SH-SY5Y (cell line): ENCODE measurements around the gene RNF112.

ENCODE experiments used
- GATA2 ChIP-seq: IDR thresholded peaks from 2 replicates; pipeline ENCODE4 v1.6.1; 2011; ENCODE audit warnings: mild to moderate bottlenecking, low read depth, low read length
- GATA3 ChIP-seq: IDR thresholded peaks from 2 replicates; pipeline ENCODE4 v1.6.1; 2011; ENCODE audit warnings: low read depth, mild to moderate bottlenecking, low read length, moderate library complexity

- TF ChIP-seq GATA2 (no peak), GATA3 (no peak)
These were observed 599 bp downstream of the RNF112 start for GRCh38 chr17:19411631-19412030.
